SIG-M5 (cell line): ENCODE results near the gene DLG1.

Experiments used
- DNase-seq: peaks from one replicate; lab custom pipeline; 2025; lab: John Stamatoyannopoulos, UW

The DLG1 gene

DNA sequence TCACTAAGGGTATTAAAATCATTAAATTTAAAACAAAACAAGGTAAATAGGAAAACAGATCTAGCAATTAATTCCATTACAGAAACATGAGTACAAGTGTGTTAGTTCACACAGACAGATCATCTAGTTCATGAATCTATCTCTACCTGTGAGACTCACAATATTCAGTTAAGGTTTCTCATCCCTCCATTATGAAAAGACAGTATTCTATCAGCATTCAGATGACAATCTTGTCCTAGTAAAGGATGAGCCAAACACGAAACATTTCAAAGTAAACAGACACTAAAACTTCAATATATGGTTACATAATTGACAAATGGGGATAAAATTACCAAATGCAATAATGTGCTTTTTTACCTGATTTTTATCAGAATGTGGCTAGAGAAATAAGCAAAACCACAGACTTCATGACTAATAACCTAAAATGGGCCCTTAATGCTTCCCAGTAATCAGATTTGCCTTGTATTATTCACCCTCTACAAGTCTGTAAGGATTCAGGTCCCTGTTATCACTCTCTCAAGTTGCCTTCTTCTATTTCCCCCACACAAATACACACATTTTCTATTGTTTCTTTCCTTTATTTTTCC lies 126.8 kb downstream of the DLG1 start:
- DNase-seq = no peak

DNA sequence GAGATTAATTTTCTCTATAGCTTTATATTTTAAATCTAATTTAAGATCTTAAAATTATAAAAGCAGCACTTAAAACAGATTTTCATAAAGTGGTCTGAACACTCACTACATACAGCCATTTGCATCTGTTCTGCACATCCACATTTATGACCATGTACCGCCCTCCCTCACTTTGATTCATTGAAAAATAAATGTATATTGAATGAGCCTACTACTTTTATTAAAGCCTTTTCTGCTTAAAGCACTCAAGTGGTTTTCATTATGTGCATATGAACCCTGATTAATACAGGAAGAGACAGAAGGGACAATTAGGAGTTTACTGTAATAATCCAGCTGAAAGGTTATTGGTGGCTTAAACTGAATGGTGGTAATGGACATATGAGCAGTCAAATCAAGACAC lies 129.4 kb downstream of the DLG1 start:
- no peak for DNase-seq

- DNase-seq = no peak
Measured at GRCh38 chr3:197168606-197169005, 129.8 kb downstream of the DLG1 start.

GRCh38 chr3:197168063-197168462 lies 130.3 kb downstream of the DLG1 start:
- no peak for DNase-seq

DNA sequence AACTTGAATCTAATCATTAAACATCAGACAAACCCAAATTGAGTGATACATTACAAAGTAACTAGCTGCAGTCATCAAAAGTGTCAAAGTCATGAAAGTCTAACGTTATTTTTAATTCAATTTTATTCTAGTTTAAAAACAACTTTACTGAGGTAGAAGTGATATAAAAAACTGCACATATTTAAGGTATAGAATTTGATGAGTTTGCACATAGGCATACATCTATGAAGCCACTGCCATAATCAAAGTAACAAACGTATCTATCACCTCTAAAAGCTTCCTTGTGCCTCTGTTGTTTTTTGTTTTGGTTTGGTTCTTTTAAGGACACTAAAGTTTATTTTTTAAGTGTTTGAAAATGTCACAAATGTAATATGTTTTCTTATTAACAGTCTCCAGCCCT lies 130.9 kb downstream of the DLG1 start:
- no peak for DNase-seq

GRCh38 chr3:197165890-197166289 lies 132.5 kb downstream of the DLG1 start:
- DNase-seq = no peak

- no peak for DNase-seq
Measured at GRCh38 chr3:197155046-197155445, 143.4 kb downstream of the DLG1 start.

GRCh38 chr3:197151580-197151979 lies 146.8 kb downstream of the DLG1 start:
- DNase-seq = no peak

GRCh38 chr3:197149528-197149927 lies 148.9 kb downstream of the DLG1 start:
- DNase-seq = no peak

- no peak for DNase-seq
Measured at GRCh38 chr3:197144188-197144587, 154.2 kb downstream of the DLG1 start.

- DNase-seq = no peak
Measured at GRCh38 chr3:197139586-197139985, 158.8 kb downstream of the DLG1 start.

DNA sequence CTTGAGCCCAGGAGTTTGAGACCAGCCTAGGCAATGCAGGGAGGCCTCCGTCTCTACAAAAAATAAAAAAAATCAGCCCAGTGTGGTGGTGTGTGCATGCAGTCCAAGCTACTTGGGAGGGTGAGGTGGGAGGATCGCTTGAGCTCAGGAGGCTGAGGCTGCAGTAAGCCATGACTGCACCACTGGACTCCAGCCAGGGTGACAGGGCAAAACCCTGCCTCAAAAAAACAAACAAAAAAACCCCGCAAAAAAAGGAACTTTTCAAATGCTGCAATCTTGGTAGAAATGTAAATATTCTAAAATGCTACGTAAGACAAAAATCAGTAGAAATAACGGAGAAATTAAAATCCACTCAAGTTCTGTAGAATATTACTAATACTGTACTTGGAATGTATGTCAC lies 160.7 kb downstream of the DLG1 start:
- DNase-seq = no peak

- no peak for DNase-seq
Measured at GRCh38 chr3:197136744-197137143, 161.7 kb downstream of the DLG1 start.

DNA sequence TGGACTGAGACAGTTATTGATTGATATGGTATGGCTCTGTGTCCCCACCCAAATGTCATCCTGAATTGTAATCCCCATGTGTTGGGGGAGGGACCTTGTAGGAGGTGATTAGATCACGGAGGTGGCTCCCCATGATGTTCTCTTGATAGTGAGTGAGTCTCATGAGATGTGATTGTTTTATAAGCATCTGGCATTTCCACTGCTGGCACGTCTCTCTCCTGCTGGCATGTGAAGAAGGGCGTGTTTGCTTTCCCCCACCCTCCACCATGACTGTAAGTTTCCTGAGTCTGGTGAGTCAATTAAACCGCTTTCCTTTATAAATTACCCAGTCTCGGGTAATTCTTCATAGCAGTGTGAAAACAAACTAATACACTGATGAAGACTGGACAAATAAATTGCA lies 163.2 kb downstream of the DLG1 start:
- DNase-seq = no peak

- DNase-seq = no peak
Measured at GRCh38 chr3:197132916-197133530, 165.4 kb downstream of the DLG1 start.

- no peak for DNase-seq
Measured at GRCh38 chr3:197125636-197126035, 172.8 kb downstream of the DLG1 start.

DNA sequence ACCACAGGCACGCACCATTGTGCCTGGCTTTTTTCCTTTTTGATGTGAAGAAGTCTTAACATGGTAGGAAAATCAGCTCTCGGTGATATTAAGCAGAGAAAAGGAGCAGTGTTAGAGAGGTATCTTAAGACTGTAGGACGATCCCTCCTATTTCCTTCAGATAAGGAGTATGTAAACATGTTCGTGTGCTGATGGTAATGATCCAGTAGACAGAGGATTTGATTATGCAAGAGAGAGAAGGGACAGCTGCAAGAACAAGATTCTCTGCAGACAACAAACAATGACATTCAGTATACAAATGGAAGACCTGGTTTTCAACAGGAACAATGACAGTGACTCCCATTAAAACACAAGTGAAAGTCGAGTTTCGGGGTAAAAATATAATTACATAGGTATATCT lies 173.7 kb downstream of the DLG1 start:
- DNase-seq = no peak

- no peak for DNase-seq
Measured at GRCh38 chr3:197122394-197122793, 176.0 kb downstream of the DLG1 start.

- DNase-seq = no peak
Measured at GRCh38 chr3:197117114-197117513, 181.3 kb downstream of the DLG1 start.

GRCh38 chr3:197114007-197114406 lies 184.4 kb downstream of the DLG1 start:
- no peak for DNase-seq

DNA sequence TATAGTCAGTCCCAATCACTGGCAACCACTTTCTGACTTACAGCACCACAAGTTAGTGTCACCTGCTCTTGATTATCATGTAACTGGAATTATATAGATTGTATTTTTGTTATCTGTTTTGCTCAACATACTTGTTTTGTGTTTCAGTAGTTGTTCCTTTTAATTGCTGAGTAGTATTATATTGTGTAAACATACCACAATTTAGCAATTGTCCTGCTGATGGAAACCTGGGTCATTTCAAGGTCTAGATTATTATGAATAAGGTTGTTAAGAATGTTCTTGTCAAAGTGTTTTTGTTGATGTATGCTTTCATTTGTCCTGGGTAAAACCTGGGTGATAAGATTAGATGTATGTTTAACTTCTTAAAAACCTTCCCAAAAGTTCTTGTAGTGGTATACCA lies 186.7 kb downstream of the DLG1 start:
- no peak for DNase-seq

GRCh38 chr3:197105786-197106185 lies 192.6 kb downstream of the DLG1 start:
- DNase-seq = no peak

DNA sequence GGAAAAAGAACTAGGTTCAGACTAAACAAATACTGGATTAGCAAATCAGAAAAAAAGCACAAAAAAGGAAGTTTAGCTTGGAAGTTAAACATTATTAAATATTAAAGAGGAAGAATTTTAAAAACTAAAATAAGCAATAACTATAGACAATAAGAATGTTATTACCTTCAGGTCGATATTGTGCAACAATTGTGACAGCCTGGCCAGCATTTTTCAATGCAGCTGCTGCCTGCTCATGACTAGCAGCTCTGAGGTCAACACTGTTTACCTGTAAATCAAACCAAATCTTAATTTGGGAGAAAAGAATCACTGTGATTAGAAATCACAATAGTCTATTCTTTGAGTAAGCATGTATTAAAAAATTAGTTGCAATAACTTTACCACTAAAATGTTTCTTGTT lies 193.7 kb downstream of the DLG1 start:
- no peak for DNase-seq

GRCh38 chr3:197103766-197104165 lies 194.6 kb downstream of the DLG1 start:
- DNase-seq = no peak
